K562 (cell line): ENCODE results near the gene ACO2. TPM values are rescaled to one million over a fixed set of nuclear protein-coding genes. Genes with fewer than 3 reads are reported as not detected.

Experiments
- CC2D1A ChIP-seq: fragments of 450-650 bp; IDR thresholded peaks from 2 replicates; pipeline ENCODE4 v1.6.1; 2017; ENCODE audit warnings: mild to moderate bottlenecking
- E2F5 ChIP-seq: sonication (generic); formaldehyde crosslinking; IDR thresholded peaks from 2 replicates; pipeline ENCODE4 v1.8.0; 2022; ENCODE audit warnings: mild to moderate bottlenecking, missing genetic modification reagents
- HMBOX1 ChIP-seq: sonication (generic); IDR thresholded peaks from 2 replicates; pipeline ENCODE4 v1.6.1; 2016
- KLF10 ChIP-seq: fragments of 250-450 bp; sonication (Bioruptor Pico); IDR thresholded peaks from 2 replicates; pipeline ENCODE4 v1.6.1; 2021; ENCODE audit warnings: matching md5 sums
- KLF6 ChIP-seq: fragments of 250-450 bp; sonication (Bioruptor Pico); IDR thresholded peaks from 2 replicates; pipeline ENCODE4 v1.4.0; 2020; ENCODE audit warnings: mild to moderate bottlenecking, moderate library complexity, borderline replicate concordance
- MAFG ChIP-seq: fragments of 450-650 bp; conservative IDR thresholded peaks from 2 replicates; pipeline ENCODE4 v1.6.1; 2016; ENCODE audit warnings: missing genetic modification characterization, missing compliant biosample characterization
- NR2C1 ChIP-seq, 2 experiments: fragments of 450-650 bp; IDR thresholded peaks; 2 replicates each; pipeline ENCODE4 v1.6.1; 2017; ENCODE audit warnings: mild to moderate bottlenecking in 2 of 2, antibody characterized with exemption in 1 of 2, inconsistent platforms in 1 of 2, missing compliant biosample characterization in 1 of 2, missing genetic modification characterization in 1 of 2
- PTBP1 ChIP-seq: fragments of 200-400 bp; formaldehyde crosslinking; IDR thresholded peaks from 2 replicates; pipeline ENCODE4 v1.6.1; 2017; ENCODE audit warnings: low read depth, low read length
- SETDB1 ChIP-seq: IDR thresholded peaks from one replicate; pipeline ENCODE4 v1.6.1; 2012; ENCODE audit warnings: low read length, control low read depth, inconsistent platforms
- SMARCB1 ChIP-seq: IDR thresholded peaks from 2 replicates; pipeline ENCODE4 v1.6.1; 2011; ENCODE audit warnings: improper control_type of control experiment, low read depth; ENCODE audit not compliant: insufficient read length
- SRSF7 ChIP-seq: fragments of 200-400 bp; formaldehyde crosslinking; optimal IDR thresholded peaks from 2 replicates; pipeline ENCODE3; 2017; ENCODE audit warnings: mild to moderate bottlenecking, low read depth, low read length
- TGIF2 ChIP-seq: sonication (generic); formaldehyde crosslinking; IDR thresholded peaks from 2 replicates; pipeline ENCODE4 v1.8.1; 2022; ENCODE audit warnings: mild to moderate bottlenecking, missing genetic modification reagents, moderate library complexity
- ZMIZ1 ChIP-seq, 2 experiments: fragments of 150-350 bp in 1 of 2; IDR thresholded peaks; 2 replicates each; pipeline ENCODE4 v1.6.1; 2012 to 2016; ENCODE audit warnings: low read depth in 2 of 2, low read length in 2 of 2, mild to moderate bottlenecking in 1 of 2, moderate library complexity in 1 of 2
- ZNF197 ChIP-seq: fragments of 200-800 bp; sonication (Bioruptor generic); IDR thresholded peaks from 2 replicates; pipeline ENCODE4 v1.6.1; 2016; ENCODE audit warnings: low read depth, missing genetic modification characterization, missing compliant biosample characterization
- ZNF707 ChIP-seq: fragments of 250-450 bp; sonication (Bioruptor Pico); conservative IDR thresholded peaks from 2 replicates; pipeline ENCODE4 v1.8.0; 2022; ENCODE audit warnings: inconsistent platforms, mild to moderate bottlenecking, moderate library complexity
- ZNF717 ChIP-seq: fragments of 250-450 bp; sonication (Bioruptor Pico); IDR thresholded peaks from 2 replicates; pipeline ENCODE4 v1.5.0; 2021
- ZNF79 ChIP-seq: fragments of 250-450 bp; sonication (Bioruptor Pico); IDR thresholded peaks from 2 replicates; pipeline ENCODE4 v1.4.0; 2020; ENCODE audit warnings: low read depth, mild to moderate bottlenecking, moderate library complexity
- polyA plus RNA-seq, 8 experiments: library from polyadenylated mRNA; depleted of rRNA in 4 of 8; stranded (reverse) in 5 of 8; unstranded in 3 of 8; fragments of >200 nt; fragmentation: Nextera tagmentation in 2 of 8; fragmentation: Illumina TruSeq in 1 of 8; extraction: Ambion mirVana in 2 of 8; extraction: Trizol in 1 of 8; gene quantifications; 2 replicates each; pipeline versions ENCODE4 v1.2.1 to v1.2.3, GENCODE V29; 2011 to 2014; ENCODE audit warnings: inconsistent platforms in 1 of 8, missing spikeins in 1 of 8
- total RNA-seq, 7 experiments: library from RNA; depleted of rRNA in 6 of 7; stranded (reverse); fragments of >200 nt in 6 of 7; fragmentation: Illumina TruSeq in 2 of 7; extraction: Trizol in 2 of 7; gene quantifications; 2 replicates each; pipeline versions ENCODE4 v1.2.1 to v1.2.3, GENCODE V29; 2011 to 2021; ENCODE audit warnings: low replicate concordance in 1 of 7
- TF ChIP-seq, protein P1 (sequence below): fragments of 250-450 bp; sonication (Bioruptor Pico); IDR thresholded peaks from 2 replicates; pipeline ENCODE4 v1.5.0; 2020; ENCODE audit warnings: mild to moderate bottlenecking, borderline replicate concordance
- TF ChIP-seq, protein P2 (sequence below): sonication (generic); formaldehyde crosslinking; IDR thresholded peaks from 2 replicates; pipeline ENCODE4 v1.8.0; 2022; ENCODE audit warnings: missing genetic modification reagents, mild to moderate bottlenecking, moderate library complexity, borderline replicate concordance

Gene ACO2
- total and polyA plus RNA-seq, 9 of the 15 experiments (the other 6 are each of a cell fraction or from before 2014, with no cell fraction given) = 16.2 to 119 (median 43.2) TPM

DNA sequence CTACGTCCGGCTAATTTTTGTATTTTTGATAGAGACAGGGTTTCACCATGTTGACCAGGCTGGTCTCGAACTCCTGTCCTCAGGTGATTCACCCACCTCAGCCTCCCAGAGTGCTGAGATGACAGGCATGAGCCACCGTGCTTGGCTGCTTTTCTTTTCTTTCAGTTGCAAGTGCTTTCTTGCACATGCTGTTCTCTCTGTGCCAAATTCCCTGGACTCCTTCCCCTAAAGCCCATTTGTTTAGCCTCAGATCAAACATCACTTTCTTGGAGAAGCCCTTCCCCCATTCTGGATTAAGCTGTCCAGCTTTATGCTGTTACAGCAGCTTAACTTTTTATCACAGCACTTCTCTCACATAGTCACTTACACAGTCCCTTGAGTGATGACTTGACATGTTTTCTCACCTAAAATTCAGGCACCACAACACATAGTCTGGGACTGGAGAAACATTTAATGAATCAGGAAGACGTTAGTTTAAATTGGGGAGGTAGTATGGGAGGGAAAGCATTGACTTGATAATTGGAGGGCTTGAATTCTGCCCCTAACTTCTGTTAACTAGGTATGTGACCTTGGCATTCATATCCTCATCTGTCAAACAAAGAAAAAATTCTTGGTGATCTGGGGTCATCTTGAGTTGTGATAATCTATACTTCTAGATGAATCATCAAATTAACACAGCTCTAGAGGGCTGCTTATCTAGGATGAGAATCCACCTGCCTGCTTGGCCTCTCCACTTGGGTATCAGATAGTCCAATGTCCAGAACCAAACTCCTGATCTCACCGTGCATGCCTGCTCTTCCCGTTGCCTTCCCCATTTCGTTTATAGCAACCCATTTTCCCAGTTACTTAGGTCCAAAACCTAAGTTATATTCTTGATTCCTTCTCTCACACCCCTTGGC, 18.4 kb downstream of the ACO2 start (continued):
- TF ChIP-seq PTBP1 (no peak), TGIF2 (CRISPR knock-in tag) (no peak), SETDB1 (no peak), KLF10 (CRISPR knock-in tag) (no peak), E2F5 (CRISPR knock-in tag) (no peak), ZMIZ1 (IDR thresholded peaks at IDR 0.05; ENCODE audit: low read depth in 2 of 2, low read length in 2 of 2) (no peak), MAFG (tag) (peak; percentile 82), SRSF7 (no peak), NR2C1 (IDR thresholded peaks at IDR 0.05) (no peak), NR2C1 (tag; IDR thresholded peaks at IDR 0.05) (no peak), CC2D1A (no peak), SMARCB1 (no peak), KLF6 (CRISPR knock-in tag) (no peak), ZNF717 (CRISPR knock-in tag) (no peak), ZNF707 (CRISPR knock-in tag) (no peak), HMBOX1 (peak; percentile 53; the same call in 1 of the 2 replicates), ZNF197 (CRISPR knock-in tag) (no peak), ZNF79 (no peak)
- TF ChIP-seq, protein P1, sequence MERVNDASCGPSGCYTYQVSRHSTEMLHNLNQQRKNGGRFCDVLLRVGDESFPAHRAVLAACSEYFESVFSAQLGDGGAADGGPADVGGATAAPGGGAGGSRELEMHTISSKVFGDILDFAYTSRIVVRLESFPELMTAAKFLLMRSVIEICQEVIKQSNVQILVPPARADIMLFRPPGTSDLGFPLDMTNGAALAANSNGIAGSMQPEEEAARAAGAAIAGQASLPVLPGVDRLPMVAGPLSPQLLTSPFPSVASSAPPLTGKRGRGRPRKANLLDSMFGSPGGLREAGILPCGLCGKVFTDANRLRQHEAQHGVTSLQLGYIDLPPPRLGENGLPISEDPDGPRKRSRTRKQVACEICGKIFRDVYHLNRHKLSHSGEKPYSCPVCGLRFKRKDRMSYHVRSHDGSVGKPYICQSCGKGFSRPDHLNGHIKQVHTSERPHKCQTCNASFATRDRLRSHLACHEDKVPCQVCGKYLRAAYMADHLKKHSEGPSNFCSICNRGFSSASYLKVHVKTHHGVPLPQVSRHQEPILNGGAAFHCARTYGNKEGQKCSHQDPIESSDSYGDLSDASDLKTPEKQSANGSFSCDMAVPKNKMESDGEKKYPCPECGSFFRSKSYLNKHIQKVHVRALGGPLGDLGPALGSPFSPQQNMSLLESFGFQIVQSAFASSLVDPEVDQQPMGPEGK (CRISPR knock-in tag) = no peak
- TF ChIP-seq, protein P2, sequence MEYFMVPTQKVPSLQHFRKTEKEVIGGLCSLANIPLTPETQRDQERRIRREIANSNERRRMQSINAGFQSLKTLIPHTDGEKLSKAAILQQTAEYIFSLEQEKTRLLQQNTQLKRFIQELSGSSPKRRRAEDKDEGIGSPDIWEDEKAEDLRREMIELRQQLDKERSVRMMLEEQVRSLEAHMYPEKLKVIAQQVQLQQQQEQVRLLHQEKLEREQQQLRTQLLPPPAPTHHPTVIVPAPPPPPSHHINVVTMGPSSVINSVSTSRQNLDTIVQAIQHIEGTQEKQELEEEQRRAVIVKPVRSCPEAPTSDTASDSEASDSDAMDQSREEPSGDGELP (CRISPR knock-in tag) = no peak
